Muscle of back (tissue), 13 donors: ENCODE measurements around the gene ADAMTS12. TPM values are rescaled to one million over a fixed set of nuclear protein-coding genes. Genes with fewer than 3 reads are reported as not detected.

Experiments
- DNase-seq, 3 donors: peaks; one replicate each; pipeline versions ENCODE4 v3.0.0 to v3.0.0-alpha.2; 2013
- long read RNA-seq, 9 donors: transcript quantifications; one replicate each; lab custom pipeline, GENCODE V29; 2026
- polyA plus RNA-seq, 10 donors: library from polyadenylated mRNA; unstranded; fragments of 120-200 nt; gene quantifications; one replicate each; pipeline ENCODE4 v1.2.1, GENCODE V29; 2013; ENCODE audit not compliant: insufficient read length in 10 of 10

Gene ADAMTS12, protein sequence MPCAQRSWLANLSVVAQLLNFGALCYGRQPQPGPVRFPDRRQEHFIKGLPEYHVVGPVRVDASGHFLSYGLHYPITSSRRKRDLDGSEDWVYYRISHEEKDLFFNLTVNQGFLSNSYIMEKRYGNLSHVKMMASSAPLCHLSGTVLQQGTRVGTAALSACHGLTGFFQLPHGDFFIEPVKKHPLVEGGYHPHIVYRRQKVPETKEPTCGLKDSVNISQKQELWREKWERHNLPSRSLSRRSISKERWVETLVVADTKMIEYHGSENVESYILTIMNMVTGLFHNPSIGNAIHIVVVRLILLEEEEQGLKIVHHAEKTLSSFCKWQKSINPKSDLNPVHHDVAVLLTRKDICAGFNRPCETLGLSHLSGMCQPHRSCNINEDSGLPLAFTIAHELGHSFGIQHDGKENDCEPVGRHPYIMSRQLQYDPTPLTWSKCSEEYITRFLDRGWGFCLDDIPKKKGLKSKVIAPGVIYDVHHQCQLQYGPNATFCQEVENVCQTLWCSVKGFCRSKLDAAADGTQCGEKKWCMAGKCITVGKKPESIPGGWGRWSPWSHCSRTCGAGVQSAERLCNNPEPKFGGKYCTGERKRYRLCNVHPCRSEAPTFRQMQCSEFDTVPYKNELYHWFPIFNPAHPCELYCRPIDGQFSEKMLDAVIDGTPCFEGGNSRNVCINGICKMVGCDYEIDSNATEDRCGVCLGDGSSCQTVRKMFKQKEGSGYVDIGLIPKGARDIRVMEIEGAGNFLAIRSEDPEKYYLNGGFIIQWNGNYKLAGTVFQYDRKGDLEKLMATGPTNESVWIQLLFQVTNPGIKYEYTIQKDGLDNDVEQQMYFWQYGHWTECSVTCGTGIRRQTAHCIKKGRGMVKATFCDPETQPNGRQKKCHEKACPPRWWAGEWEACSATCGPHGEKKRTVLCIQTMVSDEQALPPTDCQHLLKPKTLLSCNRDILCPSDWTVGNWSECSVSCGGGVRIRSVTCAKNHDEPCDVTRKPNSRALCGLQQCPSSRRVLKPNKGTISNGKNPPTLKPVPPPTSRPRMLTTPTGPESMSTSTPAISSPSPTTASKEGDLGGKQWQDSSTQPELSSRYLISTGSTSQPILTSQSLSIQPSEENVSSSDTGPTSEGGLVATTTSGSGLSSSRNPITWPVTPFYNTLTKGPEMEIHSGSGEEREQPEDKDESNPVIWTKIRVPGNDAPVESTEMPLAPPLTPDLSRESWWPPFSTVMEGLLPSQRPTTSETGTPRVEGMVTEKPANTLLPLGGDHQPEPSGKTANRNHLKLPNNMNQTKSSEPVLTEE (N-terminal part only)
- polyA plus RNA-seq = 10 to 100 TPM; 18.5 to 30.8 (median 23.9) TPM
- long read RNA-seq, donor 1 = 0 reads
- long read RNA-seq, donor 2, partial matches to known transcripts = 0 of 1 reads
- long read RNA-seq, donor 2, other reads (novel, unspliced or antisense) = 0 of 1 reads
- long read RNA-seq, donor 3 = 0 reads
- long read RNA-seq, donor 4, partial matches to known transcripts = 0 of 2 reads
- long read RNA-seq, donor 4, other reads (novel, unspliced or antisense) = 0 of 2 reads
- long read RNA-seq, donor 5, transcript ADAMTS12-206 (3 exons, 1,003 nt) = major isoform, 6 of 11 reads
- long read RNA-seq, donor 5, partial matches to known transcripts = 5 of 11 reads
- long read RNA-seq, donor 5, other reads (novel, unspliced or antisense) = 0 of 11 reads
- long read RNA-seq, donor 6, partial matches to known transcripts = 0 of 2 reads
- long read RNA-seq, donor 6, other reads (novel, unspliced or antisense) = 0 of 2 reads
- long read RNA-seq, donor 7, partial matches to known transcripts = 0 of 1 reads
- long read RNA-seq, donor 7, other reads (novel, unspliced or antisense) = 0 of 1 reads
- long read RNA-seq, donor 8, partial matches to known transcripts = 0 of 1 reads
- long read RNA-seq, donor 8, other reads (novel, unspliced or antisense) = 0 of 1 reads
- long read RNA-seq, donor 9 = 0 reads

DNA sequence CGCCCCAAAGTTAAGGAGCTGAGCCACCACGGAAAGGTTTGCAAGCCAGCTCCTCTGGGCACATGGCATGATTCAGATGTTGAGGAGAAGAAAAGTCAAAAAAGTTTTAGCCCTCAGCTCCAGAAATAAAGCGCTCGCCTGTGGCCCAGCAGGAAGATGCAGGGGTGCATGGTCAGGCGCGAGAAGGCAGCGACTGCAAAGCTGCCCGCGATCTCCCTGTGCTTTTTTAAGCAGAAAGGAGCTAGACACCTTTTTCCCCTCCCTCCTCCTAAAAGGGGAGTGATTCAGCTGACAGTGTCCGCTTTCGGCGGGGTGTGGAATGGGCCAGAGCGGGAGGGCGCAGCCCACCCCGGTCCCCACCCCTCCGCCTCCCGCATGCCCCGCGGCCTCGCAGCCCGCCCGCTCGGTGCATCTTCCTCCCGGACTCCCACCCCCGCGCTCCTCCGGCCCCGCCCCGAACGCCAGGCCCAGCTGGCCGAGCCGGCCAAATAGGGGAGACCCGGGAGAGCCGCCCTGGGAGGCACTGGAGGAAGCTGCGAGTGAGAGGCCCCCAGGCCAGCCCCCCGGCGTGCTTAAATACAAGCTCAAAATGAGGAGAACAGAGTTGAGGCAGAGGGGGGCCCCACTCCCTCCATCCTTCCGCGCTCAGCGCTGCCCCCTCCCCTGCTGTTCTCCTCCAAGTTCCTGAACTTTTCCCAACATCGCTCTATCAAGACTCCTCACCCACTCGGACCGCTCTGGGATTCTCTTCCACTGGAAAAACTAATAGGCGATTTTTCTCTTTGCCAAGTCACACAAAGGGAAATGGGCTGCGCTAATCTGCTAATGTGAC lies at the start of gene ADAMTS12:
Gene ADAMTS12, minus strand, starts transcription at position 203 of the 832 bp plus-strand sequence. Its CDS starts 134 bp downstream, at position 69.
- peak; percentile 67 to 94 (median 83) for DNase-seq

- DNase-seq = no peak
These were observed 49.3 kb upstream of the ADAMTS12 start for GRCh38 chr5:33941090-33941489.

GRCh38 chr5:33939556-33940262 lies 47.9 kb upstream of the ADAMTS12 start:
- no peak for DNase-seq

DNA sequence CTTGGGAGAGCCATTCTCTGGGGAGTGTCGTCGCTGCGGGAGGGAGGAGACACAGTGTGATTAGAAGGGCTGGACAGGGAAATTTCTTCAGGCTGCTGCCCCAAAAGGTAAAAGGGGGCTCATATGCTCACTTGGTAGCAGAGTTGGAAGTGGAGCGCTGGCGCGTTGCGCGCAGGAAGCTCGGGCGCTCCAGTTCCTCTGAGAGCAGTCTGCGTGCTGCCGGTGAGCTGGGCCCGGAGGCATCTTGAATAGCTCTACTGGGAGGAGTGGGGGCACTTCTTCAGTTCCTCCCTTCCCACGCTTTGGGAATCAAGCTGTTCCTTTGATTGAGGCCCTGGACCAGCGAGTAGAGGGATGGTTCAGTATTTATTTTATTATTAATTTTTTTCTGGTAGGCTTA lies 47.1 kb upstream of the ADAMTS12 start:
- DNase-seq = peak in 1 of 3 donors; percentile 12

- no peak for DNase-seq
These were observed 46.7 kb upstream of the ADAMTS12 start for GRCh38 chr5:33938507-33938796.

DNA sequence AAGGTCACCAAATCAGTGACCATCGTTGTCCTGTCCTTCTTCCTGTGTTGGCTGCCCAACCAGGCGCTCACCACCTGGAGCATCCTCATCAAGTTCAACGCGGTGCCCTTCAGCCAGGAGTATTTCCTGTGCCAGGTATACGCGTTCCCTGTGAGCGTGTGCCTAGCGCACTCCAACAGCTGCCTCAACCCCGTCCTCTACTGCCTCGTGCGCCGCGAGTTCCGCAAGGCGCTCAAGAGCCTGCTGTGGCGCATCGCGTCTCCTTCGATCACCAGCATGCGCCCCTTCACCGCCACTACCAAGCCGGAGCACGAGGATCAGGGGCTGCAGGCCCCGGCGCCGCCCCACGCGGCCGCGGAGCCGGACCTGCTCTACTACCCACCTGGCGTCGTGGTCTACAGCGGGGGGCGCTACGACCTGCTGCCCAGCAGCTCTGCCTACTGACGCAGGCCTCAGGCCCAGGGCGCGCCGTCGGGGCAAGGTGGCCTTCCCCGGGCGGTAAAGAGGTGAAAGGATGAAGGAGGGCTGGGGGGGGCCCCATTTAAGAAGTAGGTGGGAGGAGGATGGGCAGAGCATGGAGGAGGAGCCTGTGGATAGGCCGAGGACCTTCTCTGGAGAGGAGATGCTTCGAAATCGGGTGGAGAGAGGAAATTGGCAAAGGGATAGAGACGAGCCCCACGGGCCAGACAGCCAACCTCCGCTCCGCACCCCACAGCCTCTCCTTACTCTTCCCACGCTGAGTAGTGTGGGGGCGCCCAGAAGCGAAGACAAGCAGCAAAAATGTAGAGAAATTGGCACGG lies 46.1 kb upstream of the ADAMTS12 start:
- peak in 1 of 3 donors; percentile 30 for DNase-seq

DNA sequence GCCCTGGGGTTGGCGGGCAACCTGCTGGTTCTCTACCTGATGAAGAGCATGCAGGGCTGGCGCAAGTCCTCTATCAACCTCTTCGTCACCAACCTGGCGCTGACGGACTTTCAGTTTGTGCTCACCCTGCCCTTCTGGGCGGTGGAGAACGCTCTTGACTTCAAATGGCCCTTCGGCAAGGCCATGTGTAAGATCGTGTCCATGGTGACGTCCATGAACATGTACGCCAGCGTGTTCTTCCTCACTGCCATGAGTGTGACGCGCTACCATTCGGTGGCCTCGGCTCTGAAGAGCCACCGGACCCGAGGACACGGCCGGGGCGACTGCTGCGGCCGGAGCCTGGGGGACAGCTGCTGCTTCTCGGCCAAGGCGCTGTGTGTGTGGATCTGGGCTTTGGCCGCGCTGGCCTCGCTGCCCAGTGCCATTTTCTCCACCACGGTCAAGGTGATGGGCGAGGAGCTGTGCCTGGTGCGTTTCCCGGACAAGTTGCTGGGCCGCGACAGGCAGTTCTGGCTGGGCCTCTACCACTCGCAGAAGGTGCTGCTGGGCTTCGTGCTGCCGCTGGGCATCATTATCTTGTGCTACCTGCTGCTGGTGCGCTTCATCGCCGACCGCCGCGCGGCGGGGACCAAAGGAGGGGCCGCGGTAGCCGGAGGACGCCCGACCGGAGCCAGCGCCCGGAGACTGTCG lies 45.4 kb upstream of the ADAMTS12 start:
- DNase-seq = peak in 1 of 3 donors; percentile 27

- peak in 2 of 3 donors; percentile 25 to 74 for DNase-seq
These were observed 44.7 kb upstream of the ADAMTS12 start, which contains the start of gene RXFP3 for GRCh38 chr5:33936381-33937016. TSS of gene RXFP3 (plus strand) at chr5:33936386. CDS start at chr5:33936741, 355 bp downstream.

- DNase-seq = peak; percentile 38 to 83 (median 68)
These were observed 44.2 kb upstream of the ADAMTS12 start for GRCh38 chr5:33936004-33936380.

- no peak for DNase-seq
These were observed 42.4 kb upstream of the ADAMTS12 start for GRCh38 chr5:33934176-33934575.

DNA sequence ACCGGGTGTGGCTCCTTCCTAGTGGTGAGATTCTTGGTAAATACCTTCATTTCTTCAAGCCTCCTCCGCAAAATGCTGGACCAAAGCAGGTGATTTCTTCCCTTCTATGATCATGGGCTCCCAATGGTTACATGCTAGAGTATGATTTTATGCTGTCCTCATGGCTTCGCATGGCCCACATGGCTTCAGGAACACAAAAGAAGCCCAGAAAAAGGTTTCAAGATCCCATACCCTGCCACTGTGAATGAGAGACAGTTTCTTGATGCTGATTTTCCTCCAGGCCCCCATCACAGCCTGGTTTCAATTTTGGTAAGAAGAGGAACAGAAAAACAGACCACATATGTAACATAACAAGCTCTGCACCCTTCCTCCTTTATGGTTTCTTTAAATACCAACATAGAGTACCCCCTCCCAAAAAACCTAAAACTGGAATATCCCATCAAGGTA lies 42.0 kb upstream of the ADAMTS12 start:
- no peak for DNase-seq

- no peak for DNase-seq
These were observed 39.3 kb upstream of the ADAMTS12 start for GRCh38 chr5:33931136-33931535.

DNA sequence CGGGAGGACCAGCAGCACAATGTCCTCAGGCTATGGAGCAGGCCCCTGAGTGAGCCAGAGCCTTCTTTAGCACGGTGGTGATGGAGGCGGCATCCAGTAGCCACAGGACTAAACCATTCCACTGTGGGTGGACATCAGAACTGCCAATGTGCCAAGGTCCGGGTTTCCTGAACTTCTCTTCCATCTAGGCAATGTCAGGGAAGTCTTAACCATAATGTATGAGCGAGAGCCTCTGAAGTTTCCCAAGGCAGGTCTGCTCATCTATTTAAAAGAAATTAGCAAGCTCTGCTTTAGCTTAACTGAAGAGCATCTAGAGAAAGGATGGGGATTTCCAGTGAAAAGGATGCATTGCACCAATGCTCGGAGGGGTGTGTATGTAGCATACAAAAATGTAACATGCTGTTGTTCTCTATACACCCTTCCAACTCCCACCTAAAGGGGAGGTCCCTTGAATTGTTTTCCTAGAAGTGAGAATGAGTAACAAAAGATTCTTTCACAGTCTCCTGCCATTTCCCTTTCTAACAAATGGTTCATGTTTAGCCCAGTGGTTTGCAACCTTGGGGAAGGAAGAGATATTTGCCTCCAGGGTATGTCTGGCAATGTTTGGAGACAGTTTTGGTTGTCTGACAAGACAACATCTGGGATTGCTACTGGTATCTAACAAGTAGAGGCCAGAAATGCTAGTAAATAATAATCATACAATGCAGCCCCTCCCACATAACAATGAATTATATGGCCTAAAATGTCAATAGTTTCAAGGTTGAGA lies 38.3 kb upstream of the ADAMTS12 start:
- DNase-seq = no peak

DNA sequence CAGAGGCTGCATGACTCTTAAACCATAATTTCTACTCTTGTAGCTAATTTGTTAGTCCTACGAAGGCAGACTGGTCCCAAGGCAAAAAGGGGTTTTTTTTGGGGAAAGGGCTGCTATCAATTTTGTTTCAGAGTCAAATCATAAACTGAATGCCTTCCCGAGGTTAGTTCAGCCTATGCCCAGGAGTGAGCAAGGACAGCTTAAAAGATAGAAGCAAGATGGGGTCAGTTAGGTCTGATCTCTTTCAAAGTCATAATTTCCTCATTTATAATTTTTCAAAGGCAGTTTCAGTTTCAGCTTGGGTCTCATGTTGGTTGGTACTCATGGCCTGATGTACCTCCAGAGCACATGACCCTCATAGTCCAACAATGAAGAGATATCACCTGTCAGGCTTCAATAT lies 36.5 kb upstream of the ADAMTS12 start:
- no peak for DNase-seq

DNA sequence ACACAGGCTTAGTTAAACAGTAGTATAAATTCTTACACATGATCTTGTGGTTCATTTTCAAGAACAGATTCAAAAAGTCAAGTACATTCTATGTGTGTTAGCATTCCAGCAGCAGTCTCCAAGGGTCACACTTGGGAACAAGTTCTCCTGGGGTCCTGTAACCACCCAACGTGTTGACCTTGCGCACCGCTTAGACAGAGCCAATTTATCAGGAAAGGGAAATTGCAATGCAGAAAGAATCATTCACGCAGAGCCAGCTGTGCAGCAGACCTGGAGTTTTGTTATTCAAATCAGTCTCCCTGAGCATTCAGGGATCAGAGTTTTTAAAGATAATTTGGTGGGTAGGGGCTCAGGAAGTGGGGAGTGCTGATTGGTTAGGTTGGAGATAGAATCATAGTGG lies 35.9 kb upstream of the ADAMTS12 start:
- DNase-seq = peak in 1 of 3 donors; percentile 15

- DNase-seq = no peak
These were observed 33.5 kb upstream of the ADAMTS12 start for GRCh38 chr5:33925278-33925677.
